Glomerular visceral epithelial cell (primary cell): ENCODE results near the gene RAB29.

Experiments
- DNase-seq: peaks from one replicate; pipeline ENCODE4 v3.0.0-alpha.2; 2016; ENCODE audit errors: extremely low spot score

RAB29 gene

DNA sequence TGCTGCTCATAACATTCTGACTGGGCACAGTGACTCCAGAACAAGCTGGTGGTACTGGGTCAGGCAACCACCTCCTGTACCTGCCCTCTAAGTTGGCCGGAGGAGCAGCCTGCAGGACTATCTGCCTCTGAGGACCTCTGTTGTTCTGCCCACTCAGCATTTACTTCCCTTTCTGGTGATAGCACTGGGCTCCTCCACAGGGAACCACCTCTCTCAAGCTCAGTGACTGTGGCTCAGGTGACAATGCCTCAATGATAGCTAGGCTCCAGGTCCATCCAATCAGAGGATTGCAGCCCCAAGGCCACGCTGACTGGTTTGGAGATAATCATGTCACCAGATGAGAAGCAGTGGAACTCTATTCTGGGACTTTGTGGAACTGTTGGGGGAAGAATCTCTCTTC, 21.9 kb upstream of the RAB29 start:
- no peak for DNase-seq

DNA sequence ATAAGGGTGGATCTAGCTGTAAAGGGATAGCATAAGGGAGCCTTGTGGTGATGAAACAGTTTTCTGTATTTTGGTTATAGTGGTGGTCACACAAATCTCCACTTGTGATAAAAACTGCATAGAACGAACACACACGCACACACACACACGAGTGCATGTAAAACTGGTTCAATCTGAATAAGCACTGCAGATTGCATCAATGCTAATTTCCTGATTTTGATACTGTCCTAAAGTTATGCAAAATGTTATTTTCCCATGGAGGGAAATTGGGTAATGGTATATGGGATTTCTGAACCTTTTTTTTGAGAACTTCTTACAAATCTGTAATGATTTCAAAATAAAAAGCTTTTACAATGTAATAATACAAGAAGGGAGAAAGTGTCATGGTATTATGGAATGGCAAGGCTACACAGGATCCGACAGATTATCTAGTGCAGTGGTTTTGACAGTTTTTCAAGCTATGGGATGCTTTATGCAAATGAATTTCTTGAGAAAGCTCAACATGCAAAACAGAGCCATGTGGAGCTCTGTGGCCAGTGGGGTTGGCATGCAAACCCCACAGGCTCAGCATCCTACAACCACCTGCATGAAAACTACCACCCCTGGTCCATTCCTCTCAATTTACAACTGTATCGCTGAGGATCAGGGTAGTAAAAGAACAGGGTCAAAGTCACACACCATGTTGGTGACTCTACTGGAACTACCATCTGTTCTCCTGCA, 18.9 kb upstream of the RAB29 start:
- DNase-seq: no peak

DNA sequence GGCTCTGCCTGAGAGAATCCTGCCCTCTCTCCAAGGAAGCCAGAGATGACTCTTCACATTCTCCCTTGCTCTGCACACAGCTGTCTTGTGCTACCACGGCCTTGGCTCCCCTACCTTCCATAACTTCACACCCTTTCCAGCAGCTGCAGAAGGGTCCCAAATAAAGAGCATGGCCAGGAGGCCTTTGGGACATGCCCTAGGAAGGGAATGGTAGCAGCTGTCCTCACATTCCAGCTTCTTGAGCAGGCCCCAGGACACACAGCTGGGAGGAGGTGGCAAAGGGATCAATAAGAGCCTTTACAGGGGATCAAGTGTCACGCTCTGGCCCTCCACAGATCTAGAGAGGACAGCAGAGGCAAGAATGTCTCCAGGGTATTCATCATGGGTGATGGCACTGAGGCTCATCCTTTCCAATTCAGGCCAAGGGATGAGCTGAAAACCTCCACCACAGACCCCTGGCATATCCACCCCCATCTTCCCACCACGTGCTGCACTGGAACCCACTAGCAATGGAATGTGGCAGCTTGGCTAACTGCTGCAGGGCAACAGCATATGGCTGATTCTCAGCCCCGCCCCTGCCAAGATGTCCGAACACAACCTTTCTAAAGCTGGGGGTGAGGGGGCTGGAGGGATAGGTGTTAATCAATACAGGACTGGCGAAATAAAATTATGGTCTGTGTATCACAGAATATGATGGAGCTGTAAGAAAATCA, 17.8 kb upstream of the RAB29 start:
- no peak for DNase-seq

DNA sequence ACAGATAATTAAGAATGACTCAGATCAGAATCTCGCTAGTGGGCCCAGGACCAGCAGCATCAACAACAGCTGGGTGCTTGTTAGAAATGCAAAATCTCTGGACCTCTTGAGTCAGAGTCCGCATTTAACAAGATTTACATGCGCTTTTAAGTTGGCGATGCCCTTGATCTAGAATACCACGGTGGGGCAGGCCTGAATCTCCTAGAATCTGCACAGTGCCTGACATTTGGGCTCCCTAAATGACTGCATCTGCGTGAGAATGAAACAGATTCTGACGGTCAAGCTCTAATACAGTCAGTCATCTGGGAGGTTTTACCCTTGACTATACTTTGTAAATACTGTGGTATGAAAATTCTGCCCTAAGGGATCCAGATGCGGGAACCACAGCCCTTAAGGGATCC, 17.2 kb upstream of the RAB29 start:
- no peak for DNase-seq

DNA sequence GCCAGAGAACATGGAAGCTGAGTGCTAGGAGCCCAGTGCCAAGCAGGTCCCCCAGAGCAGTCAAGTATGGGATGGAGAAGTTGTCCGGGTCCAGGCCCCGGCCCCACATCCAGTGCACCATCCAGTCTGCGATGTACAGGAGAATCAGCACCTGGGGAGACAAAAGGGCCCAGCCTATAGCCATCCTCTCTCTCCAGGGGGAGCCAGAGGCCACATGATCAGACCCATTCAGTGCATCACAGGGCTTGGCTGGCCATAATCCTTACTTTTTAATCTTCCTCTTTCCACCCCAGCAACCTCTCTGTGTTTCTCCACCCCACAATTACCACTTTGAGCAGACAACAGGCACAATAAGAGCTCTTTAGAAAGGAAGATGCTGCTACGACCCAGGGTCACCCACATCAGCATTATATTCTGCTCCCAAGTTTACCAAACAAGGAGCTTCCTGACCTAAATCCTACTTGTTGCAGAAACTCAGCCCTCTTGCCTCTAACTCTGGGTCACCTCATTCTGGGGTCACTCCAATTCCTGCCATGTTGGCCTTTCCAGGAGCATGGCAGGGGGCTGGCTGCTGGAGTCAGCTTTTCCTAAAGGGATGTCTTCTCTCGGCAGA, 16.4 kb upstream of the RAB29 start:
- DNase-seq: peak; percentile 61

DNA sequence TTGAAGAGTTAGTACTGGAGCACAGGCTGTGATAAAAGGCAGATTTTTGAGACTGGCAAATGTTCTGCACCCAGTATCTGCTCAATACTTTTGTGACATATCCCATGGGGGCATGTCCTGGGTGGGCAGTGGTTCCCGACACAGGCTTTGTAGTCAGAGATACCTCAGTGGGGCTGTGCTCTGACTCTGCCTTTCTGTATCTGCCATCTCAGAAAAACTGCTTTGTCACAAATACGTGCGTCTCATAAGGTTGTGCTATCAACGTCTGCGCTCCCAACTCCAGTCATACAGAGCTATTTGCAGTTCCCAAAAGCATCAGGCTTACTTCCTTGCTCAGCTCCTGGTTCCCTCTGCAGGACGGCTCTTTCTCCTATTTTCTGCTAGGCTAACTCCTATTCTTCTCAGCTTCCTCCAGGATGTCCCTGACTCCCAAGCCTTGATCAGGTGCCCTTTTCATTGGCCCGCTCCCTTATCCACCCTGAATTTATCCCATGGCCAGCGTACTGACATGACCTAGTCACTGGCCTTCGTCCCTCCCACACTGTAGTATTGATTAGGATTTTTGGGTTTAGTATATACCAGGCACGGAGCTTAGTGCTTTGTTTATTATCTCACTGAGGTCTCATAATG, 12.1 kb upstream of the RAB29 start:
- no peak for DNase-seq

DNA sequence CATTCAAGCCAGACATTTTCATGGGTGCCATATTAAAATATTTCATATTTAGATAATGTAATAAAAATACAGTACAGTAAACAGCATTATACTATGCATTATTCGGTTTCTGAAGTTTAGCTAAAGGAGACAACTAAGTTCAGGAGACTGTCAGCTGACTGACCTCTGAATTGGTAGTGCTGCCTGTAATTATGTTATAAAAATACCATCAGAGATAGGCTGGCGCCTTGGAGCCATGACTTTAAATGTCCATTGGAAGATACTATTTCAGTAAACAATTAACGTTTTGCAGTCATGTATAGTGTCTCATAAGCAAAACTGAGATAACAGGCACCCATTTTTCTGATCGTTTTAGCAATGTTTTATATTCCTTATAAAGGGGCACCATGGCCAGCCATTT, 11.3 kb upstream of the RAB29 start:
- no peak for DNase-seq

DNA sequence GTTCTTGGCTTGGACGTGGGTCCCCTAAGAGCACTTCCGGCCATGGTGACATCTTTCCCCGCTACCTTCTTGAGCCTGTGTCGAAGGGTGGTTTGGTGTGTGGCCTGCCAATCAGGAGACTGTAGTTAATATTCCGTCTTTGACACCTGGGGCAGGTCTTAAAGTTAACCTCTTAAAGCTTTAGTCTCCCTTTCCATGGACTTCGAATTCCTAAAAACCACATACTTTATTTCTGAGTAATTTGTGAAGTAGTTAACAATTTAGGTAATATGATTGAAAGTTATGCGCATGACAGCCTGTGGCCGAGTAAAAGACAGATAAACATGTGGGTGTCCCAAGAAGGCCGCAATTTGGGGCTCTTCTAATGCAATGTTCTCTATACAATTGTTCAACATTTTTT, 10.2 kb upstream of the RAB29 start:
- no peak for DNase-seq

DNA sequence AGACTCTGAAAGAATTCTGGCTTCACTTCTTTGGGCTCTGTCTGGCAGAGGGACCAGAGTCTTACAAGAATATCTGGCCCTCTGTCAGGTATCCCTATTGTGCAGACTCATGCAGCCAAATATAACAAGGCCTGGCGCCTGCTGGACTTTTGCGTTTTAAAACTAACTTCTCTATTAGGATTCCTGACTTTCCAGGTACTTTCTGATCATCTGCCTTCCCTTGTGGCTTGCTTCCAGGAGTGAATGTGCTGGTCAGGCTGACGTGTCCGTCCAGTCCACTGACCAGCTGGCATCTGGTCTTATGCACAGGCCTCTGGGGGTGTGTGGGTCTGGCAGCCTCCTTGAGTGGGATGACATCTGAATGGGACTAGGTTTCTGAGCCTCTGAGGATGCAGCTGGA, 8.6 kb upstream of the RAB29 start:
- DNase-seq: peak; percentile 89

DNA sequence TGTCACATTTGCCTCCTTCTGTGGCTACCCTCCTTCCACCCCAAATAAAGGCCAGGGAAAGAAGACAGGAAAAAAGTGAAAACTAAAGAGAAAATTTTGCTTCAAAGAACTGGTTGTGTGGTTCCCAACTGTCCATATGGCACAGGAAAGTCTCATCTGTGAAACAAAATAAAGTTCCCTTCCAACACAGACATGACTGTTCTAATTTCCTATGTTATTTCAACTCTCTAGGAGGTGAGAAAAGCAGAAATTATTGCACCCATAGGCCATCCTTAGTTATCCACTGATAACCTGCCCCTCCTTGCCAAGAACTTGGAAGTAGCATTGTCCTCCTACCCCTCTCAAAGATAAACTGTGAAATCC, 8.1 kb upstream of the RAB29 start:
- no peak for DNase-seq

DNA sequence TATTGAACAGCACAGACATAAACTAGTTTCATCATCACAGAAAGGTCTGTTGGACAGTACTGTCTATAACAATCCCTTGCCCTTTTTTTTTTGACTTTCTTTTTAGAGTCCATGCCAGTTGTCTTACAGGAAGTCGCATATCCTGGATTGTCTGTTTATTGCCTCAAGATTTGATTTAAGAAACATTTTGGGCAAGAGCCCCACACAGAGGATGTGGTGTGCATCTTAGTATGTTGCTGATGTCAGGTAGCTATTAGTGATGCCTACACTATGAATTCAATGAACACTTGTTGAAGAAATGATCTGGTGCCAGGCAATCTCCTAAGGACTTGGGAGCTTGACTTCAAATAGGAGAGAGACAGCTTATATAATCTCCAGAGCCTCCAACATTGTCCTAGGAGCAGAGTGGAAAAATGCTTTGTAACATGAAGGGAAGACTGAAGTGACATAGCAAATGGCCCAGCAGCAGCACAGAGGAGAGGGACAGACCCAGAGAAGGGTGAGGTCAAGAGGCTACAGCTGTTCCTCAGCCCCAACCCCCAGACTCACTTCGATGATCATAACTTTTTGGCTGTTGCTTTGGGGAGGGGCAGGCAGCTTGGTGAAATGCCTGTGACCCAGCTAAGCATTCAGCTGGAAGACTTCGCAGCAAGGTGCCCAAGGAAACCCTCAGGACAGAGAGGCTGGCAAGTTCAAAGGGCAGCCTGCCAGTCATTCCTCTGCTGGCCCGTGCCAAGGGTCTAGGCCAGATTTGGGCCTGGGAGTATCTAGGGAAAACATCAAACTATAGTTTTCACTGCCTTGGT, 7.5 kb upstream of the RAB29 start:
- peak; percentile 15 for DNase-seq

DNA sequence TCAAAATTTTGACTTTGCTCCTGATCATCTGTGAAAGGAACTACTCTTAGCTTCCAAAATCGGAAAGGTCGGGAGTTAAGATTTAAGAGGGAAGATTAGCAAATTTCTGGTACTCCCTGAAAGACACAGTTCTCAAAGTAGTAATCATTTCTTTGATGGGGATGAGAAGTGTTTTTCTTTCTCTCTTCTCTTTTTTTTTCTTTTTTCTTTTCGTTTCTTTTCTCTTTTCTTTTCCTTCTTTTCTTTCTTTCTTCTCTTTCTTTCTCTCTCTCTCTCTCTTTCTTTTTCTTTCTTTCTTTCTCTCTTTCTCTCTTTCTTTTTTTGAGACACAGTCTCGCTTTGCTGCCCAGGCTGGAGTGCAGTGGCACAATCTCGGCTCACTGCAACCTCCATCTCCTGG, 5.1 kb upstream of the RAB29 start:
- DNase-seq: no peak

DNA sequence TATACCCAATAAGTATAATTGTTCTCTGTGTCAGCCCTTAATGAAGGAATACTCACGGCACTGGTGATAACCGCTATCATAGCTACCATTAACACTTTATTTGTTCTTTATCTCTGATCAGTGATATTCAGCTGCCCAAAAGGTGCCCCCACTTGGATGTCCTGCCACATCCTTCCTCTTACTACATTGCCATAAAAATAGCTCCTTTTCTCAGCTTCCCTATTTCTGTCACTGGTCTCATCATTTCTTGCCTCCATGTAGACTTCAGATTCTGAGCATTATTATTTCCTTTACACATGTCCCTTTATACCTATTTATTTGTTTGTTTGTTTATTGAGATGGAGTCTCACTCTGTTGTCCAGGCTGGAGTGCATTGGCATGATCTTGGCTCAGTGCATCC, 2.7 kb upstream of the RAB29 start:
- no peak for DNase-seq

DNA sequence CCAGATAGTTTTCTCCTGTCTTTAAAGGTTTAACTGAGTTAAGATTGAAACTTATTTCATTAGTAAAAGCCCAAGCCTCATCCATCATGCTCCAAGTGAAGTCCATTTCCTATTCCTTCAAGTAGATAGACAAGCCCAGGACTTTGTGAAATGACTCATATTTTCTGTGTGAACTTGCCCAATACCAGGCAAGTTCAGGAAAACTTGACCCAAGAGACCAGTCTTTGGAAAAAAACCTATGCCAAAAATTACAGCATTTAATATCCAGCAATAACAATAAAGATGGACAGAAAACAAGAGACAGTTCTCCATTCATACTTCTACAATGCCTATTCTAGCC, 405 bp upstream of the RAB29 start:
- DNase-seq: peak; percentile 24

DNA sequence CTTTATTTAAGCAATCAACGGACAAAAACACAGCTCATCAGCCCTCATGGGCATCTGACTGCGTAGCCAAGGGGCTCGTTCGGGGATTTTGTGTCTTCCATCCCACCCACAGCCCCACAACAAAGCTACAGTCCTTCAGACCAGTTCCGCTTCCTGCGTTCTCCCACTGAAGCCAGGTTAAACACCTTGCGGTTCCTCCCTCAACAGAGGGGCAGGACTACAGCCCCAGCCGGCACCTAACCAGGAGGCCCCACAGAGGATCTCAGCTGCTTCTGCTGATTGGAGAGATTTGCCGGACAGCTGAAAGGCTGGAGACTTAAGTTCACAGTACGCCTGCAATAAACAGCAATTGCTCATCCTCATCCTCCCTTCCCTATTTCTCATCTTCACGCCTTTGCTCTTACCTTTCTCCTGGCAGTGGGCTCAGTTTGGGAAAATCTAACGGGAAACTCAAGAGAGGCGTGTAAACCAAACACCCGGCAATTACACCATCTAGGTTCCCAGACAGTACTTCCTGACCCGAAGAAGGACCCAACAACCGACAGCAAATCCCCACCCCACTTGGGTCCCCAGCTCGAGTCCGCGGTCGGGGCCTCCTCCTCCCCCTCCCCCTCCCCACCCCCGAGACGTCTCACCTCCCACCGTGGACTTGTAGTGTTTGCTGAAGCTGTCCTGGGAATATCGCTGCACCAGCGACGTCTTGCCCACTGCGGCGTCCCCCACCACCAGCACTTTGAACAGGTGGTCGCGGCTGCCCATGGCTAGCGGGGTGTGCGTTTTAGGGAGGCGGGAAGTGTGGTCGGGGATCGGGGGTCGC, 876 bp downstream of the RAB29 start:
- peak; percentile 38 for DNase-seq

DNA sequence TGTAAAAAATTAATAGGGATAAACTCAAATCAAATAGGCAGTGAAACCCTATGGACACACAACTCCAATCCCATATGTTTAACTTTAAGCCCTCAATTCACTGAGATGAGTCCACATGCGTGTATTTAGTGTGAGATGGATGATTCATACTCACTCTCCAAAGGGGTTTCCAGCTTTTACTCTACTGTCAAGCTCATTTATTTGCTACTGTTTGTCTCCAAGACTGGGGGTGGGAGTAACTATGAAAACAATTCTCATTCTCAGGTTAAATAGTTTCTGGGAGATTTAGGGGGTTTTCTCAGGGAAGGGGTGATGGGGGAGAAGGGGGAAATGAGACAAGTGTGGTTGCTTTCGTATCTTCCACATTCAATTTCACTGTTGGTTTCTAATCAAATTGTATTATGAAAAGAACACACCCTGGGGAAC, 2.7 kb downstream of the RAB29 start:
- no peak for DNase-seq

DNA sequence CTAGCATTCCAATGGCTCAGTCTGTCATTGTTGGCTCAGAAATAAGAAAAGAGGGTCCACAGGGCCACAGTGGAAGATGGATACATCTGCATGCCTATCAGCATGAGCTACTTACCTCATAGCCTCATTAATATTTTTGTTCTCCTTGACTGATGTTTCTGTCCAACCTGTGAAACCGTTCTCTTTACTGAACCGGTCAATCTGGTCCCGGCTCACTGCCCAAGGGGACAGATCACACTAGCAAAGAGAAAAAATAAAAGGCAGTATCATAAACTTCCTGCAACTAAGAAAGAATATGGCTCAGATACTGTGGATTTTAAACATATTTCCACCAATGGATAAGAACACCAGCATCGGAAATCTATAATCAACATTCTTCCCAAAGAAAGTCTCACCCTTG, 4.7 kb downstream of the RAB29 start:
- DNase-seq: no peak

DNA sequence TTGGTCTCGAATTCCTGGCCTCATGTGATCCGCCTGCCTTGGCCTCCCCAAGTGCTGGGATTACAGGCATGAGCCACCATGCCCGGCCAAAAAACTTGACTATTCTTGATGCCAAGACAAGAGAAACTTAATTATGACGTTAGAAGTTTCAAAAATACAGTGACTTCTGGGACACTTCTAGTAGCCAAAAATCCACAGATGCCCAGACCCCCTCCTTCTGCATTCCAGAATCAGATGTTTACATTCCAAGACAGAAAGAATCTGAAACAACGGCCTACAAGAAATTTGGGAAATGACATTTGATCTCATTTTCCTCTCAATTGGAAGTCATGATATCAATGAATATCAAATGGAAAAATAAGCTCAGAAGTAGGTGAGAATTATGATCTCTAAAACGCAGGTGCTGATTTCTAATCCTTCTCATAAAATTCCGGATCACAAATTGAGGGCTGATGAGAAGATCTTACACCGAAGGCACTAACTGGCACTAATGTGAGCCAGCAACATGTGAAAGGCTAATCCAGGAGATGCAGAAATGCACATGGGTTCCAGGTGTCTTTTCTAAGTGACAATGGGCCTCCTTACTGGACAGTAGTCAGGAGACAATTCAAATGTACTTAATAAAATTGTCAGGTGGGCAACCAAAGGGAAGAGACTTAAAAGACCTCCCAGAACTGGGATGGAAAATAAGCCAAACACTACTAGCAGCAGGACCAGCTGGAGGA, 5.5 kb downstream of the RAB29 start:
- DNase-seq: no peak

DNA sequence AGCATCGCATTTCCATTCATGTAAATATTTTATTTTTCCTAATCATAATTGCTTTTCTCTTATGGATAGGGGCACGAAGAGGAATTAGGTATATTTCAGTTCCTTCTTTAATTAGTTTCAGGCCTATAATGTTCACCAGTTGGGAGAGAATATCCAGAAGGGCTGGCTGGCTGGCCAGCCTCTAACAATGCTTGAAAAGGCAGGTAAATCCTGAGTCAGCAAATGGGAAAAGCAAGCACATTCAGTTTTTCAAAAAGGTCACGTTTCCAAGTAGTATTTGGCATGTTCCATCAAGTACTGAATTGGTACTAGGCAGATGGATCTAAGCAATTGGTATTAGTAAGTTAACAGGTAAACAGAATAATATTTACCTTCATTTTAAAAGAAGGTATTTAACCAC, 8.0 kb downstream of the RAB29 start:
- no peak for DNase-seq

DNA sequence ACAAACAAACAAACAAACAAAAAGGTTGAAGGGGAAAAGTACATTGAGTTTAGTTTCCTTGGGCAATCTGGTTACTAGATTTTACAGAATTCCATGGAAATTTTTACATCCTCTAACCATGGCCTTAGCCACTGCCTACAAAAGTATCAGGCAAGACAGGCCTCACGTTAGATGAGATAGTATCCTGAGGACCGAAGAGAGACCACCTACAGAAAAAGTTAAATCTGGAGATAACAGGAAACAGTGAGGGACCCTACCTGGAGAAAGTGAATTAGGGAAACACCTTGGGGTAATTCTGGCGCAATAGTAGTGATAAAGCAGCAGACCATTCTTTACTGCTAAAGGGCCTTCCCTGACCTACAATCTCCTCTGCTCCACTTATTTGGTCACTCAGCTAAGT, 8.7 kb downstream of the RAB29 start:
- DNase-seq: no peak

DNA sequence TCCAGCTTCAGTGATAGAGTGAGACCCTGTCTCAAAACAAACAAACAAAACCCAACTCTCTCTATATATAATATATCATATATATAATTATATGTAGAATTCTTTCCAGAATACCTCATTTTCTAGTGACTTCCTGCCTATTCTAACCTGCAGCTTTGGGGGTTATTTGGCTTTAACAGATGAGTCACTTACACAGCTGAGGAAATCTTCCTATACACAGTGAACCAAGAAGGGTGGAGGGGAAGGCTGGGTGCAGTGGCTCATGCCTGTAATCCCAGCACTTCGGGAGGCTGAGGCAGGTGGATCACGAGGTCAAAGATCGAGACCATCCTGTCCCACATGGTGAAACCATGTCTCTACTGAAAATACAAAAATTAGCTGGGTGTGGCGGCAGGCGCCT, 9.2 kb downstream of the RAB29 start:
- peak; percentile 52 for DNase-seq
